ENCODE measurements around the gene DCXR.

The DCXR gene

DNA sequence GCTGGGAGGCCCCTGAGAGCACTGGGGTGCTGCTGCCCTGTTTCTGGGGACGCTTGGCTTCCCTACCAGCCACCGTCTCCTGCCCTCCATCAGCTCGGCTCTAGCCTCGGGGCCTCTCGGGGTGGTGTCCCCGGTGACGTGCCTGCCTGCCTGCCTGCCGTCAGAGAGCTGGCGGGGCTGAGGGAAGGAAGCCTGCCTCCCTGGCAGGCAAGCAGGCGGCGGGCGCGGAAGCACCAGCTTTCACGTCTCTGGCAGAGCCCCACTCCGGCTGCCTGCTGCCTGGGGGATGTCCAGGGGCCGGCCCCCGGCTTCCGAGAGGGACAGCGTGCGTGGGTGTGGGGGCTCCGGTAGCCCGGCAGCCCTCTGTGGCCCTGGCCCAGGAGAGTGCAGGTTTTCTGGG, 24.2 kb downstream of the DCXR start:
- Histone ChIP-seq H3K4me1 (ENCODE audit: control insufficient read depth, insufficient read depth, low read length, poor library complexity, severe bottlenecking) (peaks cover 19% of the 10 kb centered on the region), H3K27ac (ENCODE audit: low read depth, low read length, severe bottlenecking) (peak overlapping the region; percentile 87), H3K4me3 (ENCODE audit: extremely low read depth, insufficient read depth, low read length, poor library complexity, severe bottlenecking) (no peak overlapping the region), H3K9me3 (ENCODE audit: control insufficient read depth, low read length) (no peaks in the 10 kb centered on the region), H3K36me3 (ENCODE audit: control insufficient read depth, insufficient read depth, low read length) (peaks cover 9% of the 10 kb centered on the region)
- 82 to 93% methylated on average over 18 to 22 of the region's 22 CpGs for WGBS, 2 experiments (ENCODE audit: insufficient coverage in 2 of 2)

DNA sequence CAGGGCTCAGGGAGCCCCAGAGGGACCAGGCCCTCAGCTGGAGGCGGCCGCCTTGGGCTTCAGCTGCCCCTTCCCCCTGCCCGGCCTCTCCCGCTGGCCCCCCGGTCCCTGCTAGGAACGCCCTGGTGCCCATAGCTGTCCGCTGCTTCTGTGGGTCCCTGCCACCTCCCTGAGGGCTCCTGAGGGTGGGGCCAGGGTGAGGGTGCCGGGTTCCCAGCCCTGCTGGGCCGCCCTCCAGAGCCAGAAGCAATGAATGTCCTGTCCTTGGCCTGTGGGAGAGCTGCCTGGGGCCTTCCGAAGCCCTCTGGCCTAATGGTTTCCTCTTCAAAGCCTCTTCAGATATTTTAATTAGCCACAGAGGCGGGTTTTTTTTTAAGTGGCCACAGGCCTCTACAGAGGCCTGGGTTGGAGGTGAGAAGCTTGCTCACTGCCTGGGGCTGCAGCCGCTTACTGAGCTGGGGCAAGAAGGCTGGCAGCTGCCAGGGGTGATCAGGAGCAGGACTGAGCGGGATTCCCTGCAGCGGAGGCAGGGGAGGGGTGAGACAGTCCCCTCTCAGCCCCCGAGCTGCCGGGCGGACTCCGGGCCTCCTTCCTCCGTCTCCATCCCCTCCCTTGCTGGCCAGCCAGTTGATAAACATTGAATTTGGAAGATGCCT, 24.7 kb downstream of the DCXR start:
- 68 to 80% methylated on average over 12 to 13 of the region's 19 CpGs for WGBS, 2 experiments (ENCODE audit: insufficient coverage in 2 of 2)
- H3K27ac ChIP-seq (ENCODE audit: low read depth, low read length, severe bottlenecking), result peak overlapping the region; percentile 87
- H3K4me3 ChIP-seq (ENCODE audit: extremely low read depth, insufficient read depth, low read length, poor library complexity, severe bottlenecking), result no peak overlapping the region
- peaks cover 6% of the 10 kb centered on the region for H3K36me3 ChIP-seq (ENCODE audit: control insufficient read depth, insufficient read depth, low read length)
- peaks cover 19% of the 10 kb centered on the region for H3K4me1 ChIP-seq (ENCODE audit: control insufficient read depth, insufficient read depth, low read length, poor library complexity, severe bottlenecking)
- H3K9me3 ChIP-seq (ENCODE audit: control insufficient read depth, low read length), result no peaks in the 10 kb centered on the region

GRCh38 chr17:82012261-82012639, 25.2 kb downstream of the DCXR start:
- Histone ChIP-seq H3K27ac (ENCODE audit: low read depth, low read length, severe bottlenecking) (peak overlapping the region; percentile 87), H3K4me1 (ENCODE audit: control insufficient read depth, insufficient read depth, low read length, poor library complexity, severe bottlenecking) (peaks cover 19% of the 10 kb centered on the region), H3K9me3 (ENCODE audit: control insufficient read depth, low read length) (no peaks in the 10 kb centered on the region), H3K36me3 (ENCODE audit: control insufficient read depth, insufficient read depth, low read length) (peaks cover 3% of the 10 kb centered on the region), H3K4me3 (ENCODE audit: extremely low read depth, insufficient read depth, low read length, poor library complexity, severe bottlenecking) (no peak overlapping the region)
- 70 to 76% methylated on average over 17 to 20 of the region's 20 CpGs for WGBS, 2 experiments (ENCODE audit: insufficient coverage in 2 of 2)

- no peak overlapping the region for H3K27ac ChIP-seq (ENCODE audit: low read depth, low read length, severe bottlenecking)
- H3K9me3 ChIP-seq (ENCODE audit: control insufficient read depth, low read length), result no peaks in the 10 kb centered on the region
- peaks cover 24% of the 10 kb centered on the region for H3K4me1 ChIP-seq (ENCODE audit: control insufficient read depth, insufficient read depth, low read length, poor library complexity, severe bottlenecking)
- no peak overlapping the region for H3K4me3 ChIP-seq (ENCODE audit: extremely low read depth, insufficient read depth, low read length, poor library complexity, severe bottlenecking)
- WGBS, 2 experiments (ENCODE audit: insufficient coverage in 2 of 2), result 86 to 91% methylated on average over 13 to 19 of the region's 19 CpGs
- H3K36me3 ChIP-seq (ENCODE audit: control insufficient read depth, insufficient read depth, low read length), result peaks cover 3% of the 10 kb centered on the region
Measured at GRCh38 chr17:82011617-82012187, 25.8 kb downstream of the DCXR start.

DNA sequence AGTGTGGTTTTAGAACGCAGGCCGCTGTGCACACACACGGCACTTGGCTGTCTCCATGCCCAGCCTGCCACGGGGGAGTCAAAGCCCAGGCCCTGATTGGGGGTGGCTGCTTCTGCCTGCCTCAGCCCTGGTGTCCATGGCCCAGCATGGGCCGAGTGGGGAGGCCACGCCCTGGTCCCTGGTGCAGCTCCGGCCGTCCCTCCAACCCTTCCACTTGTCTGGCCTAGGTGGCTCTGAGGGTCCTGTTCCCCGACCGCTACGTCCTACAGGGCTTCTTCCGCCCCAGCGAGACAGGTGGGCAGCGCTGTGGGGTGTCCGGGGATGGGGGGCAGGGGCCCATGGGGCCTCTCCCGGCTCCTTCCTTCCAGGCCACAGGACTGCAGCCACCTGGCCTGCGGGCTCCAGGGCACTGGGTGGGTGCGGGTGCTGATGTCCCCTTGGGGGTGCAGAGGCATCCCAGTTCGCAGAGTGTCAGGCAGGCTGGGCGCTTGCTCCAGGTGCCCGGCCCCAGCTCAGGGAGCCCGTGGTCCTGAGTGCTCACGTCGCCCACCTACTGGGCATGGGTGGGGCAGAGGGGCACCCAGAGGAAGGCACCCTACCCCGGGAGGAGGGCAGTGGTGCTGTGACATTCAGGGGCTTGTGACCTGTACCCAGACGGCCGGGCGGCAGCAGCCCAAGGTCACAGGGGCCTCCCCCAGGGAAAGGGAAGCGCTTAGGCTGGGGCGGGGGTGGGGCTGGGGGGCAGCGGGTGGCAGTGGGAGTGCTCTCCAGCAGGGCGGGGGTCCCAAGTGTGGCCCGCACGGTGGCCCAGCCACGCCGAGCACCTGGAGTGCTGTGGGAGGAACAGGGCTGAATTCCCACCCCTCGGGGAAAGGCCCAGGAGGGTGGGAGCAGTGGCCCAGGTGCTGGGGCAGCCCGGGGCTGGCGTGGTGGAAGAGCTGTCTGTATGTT, 26.6 kb downstream of the DCXR start:
- H3K36me3 ChIP-seq (ENCODE audit: control insufficient read depth, insufficient read depth, low read length), result peaks cover 3% of the 10 kb centered on the region
- H3K4me1 ChIP-seq (ENCODE audit: control insufficient read depth, insufficient read depth, low read length, poor library complexity, severe bottlenecking), result peaks cover 33% of the 10 kb centered on the region
- no peak overlapping the region for H3K4me3 ChIP-seq (ENCODE audit: extremely low read depth, insufficient read depth, low read length, poor library complexity, severe bottlenecking)
- H3K27ac ChIP-seq (ENCODE audit: low read depth, low read length, severe bottlenecking), result no peak overlapping the region
- no peaks in the 10 kb centered on the region for H3K9me3 ChIP-seq (ENCODE audit: control insufficient read depth, low read length)
- WGBS, 2 experiments (ENCODE audit: insufficient coverage in 2 of 2), result 95 to 97% methylated on average over 25 to 34 of the region's 39 CpGs

GRCh38 chr17:82009413-82009812, 28.1 kb downstream of the DCXR start:
- no peak overlapping the region for H3K27ac ChIP-seq (ENCODE audit: low read depth, low read length, severe bottlenecking)
- WGBS, 2 experiments (ENCODE audit: insufficient coverage in 2 of 2), result 94 to 96% methylated on average over 11 to 14 of the region's 15 CpGs
- H3K9me3 ChIP-seq (ENCODE audit: control insufficient read depth, low read length), result no peaks in the 10 kb centered on the region
- H3K36me3 ChIP-seq (ENCODE audit: control insufficient read depth, insufficient read depth, low read length), result peaks cover 3% of the 10 kb centered on the region
- H3K4me3 ChIP-seq (ENCODE audit: extremely low read depth, insufficient read depth, low read length, poor library complexity, severe bottlenecking), result no peak overlapping the region
- H3K4me1 ChIP-seq (ENCODE audit: control insufficient read depth, insufficient read depth, low read length, poor library complexity, severe bottlenecking), result peaks cover 45% of the 10 kb centered on the region

GRCh38 chr17:82008941-82009405, 28.5 kb downstream of the DCXR start:
- no peak overlapping the region for H3K27ac ChIP-seq (ENCODE audit: low read depth, low read length, severe bottlenecking)
- peaks cover 3% of the 10 kb centered on the region for H3K36me3 ChIP-seq (ENCODE audit: control insufficient read depth, insufficient read depth, low read length)
- no peak overlapping the region for H3K4me3 ChIP-seq (ENCODE audit: extremely low read depth, insufficient read depth, low read length, poor library complexity, severe bottlenecking)
- peaks cover 49% of the 10 kb centered on the region for H3K4me1 ChIP-seq (ENCODE audit: control insufficient read depth, insufficient read depth, low read length, poor library complexity, severe bottlenecking)
- 96 to 98% methylated on average over 26 to 27 of the region's 28 CpGs for WGBS, 2 experiments (ENCODE audit: insufficient coverage in 2 of 2)
- H3K9me3 ChIP-seq (ENCODE audit: control insufficient read depth, low read length), result no peaks in the 10 kb centered on the region

- Histone ChIP-seq H3K4me1 (ENCODE audit: control insufficient read depth, insufficient read depth, low read length, poor library complexity, severe bottlenecking) (peaks cover 46% of the 10 kb centered on the region), H3K9me3 (ENCODE audit: control insufficient read depth, low read length) (no peaks in the 10 kb centered on the region), H3K27ac (ENCODE audit: low read depth, low read length, severe bottlenecking) (no peak overlapping the region), H3K36me3 (ENCODE audit: control insufficient read depth, insufficient read depth, low read length) (peaks cover 3% of the 10 kb centered on the region), H3K4me3 (ENCODE audit: extremely low read depth, insufficient read depth, low read length, poor library complexity, severe bottlenecking) (no peak overlapping the region)
- WGBS, 2 experiments (ENCODE audit: insufficient coverage in 2 of 2), result 91 to 93% methylated on average over 21 to 22 of the region's 26 CpGs
Measured at GRCh38 chr17:82008258-82008940, 29.1 kb downstream of the DCXR start.

DNA sequence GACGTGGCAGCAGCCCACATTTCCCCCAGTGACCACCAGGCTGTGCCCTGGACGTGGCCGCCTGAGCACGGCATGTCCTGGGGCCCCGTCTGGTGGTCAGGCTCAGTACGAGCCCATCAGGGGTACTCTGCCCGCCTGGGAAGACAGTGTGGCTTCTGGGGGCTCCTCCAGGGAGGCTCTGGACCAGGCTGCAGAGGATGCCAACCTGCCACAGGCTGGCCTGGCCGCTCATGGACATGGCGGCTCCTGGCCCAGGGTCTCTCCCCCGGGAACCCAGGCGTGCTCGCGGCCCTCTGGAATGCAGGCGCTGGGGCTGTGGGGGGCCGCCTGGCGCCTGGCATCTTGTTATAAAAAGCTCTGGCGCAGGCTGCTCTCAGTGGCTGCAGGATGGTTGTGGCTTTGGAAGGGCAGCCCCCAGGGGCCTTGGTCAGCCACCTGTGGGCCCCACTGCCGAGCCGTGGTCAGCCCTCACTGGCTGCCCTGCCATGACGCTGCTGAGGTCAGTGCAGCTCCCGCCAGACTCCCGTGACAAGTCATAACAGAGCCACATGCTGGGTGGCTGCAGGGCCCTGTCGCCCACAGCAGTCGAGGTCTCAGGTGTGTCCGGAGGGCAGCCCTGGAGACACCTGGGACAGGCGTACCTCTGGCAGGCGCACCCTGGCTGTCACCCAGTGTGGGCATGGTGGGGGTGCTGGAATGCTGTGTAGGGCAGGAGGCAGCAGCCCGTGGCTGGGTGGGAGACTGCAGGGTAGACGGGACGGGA, 29.8 kb downstream of the DCXR start:
- H3K36me3 ChIP-seq (ENCODE audit: control insufficient read depth, insufficient read depth, low read length), result peaks cover 3% of the 10 kb centered on the region
- 94 to 95% methylated on average over 25 to 30 of the region's 30 CpGs for WGBS, 2 experiments (ENCODE audit: insufficient coverage in 2 of 2)
- H3K9me3 ChIP-seq (ENCODE audit: control insufficient read depth, low read length), result no peaks in the 10 kb centered on the region
- H3K4me1 ChIP-seq (ENCODE audit: control insufficient read depth, insufficient read depth, low read length, poor library complexity, severe bottlenecking), result peaks cover 46% of the 10 kb centered on the region
- no peak overlapping the region for H3K27ac ChIP-seq (ENCODE audit: low read depth, low read length, severe bottlenecking)
- no peak overlapping the region for H3K4me3 ChIP-seq (ENCODE audit: extremely low read depth, insufficient read depth, low read length, poor library complexity, severe bottlenecking)

GRCh38 chr17:82007228-82007494, 30.3 kb downstream of the DCXR start:
- H3K9me3 ChIP-seq (ENCODE audit: control insufficient read depth, low read length), result no peaks in the 10 kb centered on the region
- peaks cover 3% of the 10 kb centered on the region for H3K36me3 ChIP-seq (ENCODE audit: control insufficient read depth, insufficient read depth, low read length)
- H3K4me3 ChIP-seq (ENCODE audit: extremely low read depth, insufficient read depth, low read length, poor library complexity, severe bottlenecking), result no peak overlapping the region
- 94 to 95% methylated on average over 6 of the region's 6 CpGs for WGBS, 2 experiments (ENCODE audit: insufficient coverage in 2 of 2)
- no peak overlapping the region for H3K27ac ChIP-seq (ENCODE audit: low read depth, low read length, severe bottlenecking)
- peaks cover 45% of the 10 kb centered on the region for H3K4me1 ChIP-seq (ENCODE audit: control insufficient read depth, insufficient read depth, low read length, poor library complexity, severe bottlenecking)
